Neural cell (in vitro differentiated cells): Measurements from ENCODE around the gene GTF2B. TPM values are rescaled to one million over a fixed set of nuclear protein-coding genes. Genes with fewer than 3 reads are reported as not detected.
"Not testable (repeated sequence)": the region's sequence is repeated elsewhere in the genome, so short reads cannot be mapped to it uniquely, and the experiment has no call there.

ENCODE experiments used
- H2AFZ ChIP-seq: fragments of 200-600, 300-800 bp; sonication (generic), shearing (Covaris generic); 2 replicates; pipeline ENCODE4 v1.6.0; 2014; ENCODE audit warnings: low read depth, mild to moderate bottlenecking, antibody characterized with exemption, low read length, moderate library complexity
- H3F3A ChIP-seq: fragments of 200-600 bp; shearing (Covaris generic); 2 replicates; pipeline ENCODE4 v1.6.1; 2016; ENCODE audit warnings: mild to moderate bottlenecking, moderate library complexity, mixed read lengths, antibody characterized with exemption, low read length; ENCODE audit not compliant: insufficient read depth, poor library complexity, severe bottlenecking
- H3K27ac ChIP-seq: fragments of 200-600, 300-800 bp; sonication (generic), shearing (Covaris generic); 2 replicates; pipeline ENCODE4 v1.5.1; 2014; ENCODE audit warnings: mild to moderate bottlenecking, low read length, moderate library complexity
- H3K27me3 ChIP-seq: fragments of 300-800, 200-600 bp; sonication (generic), shearing (Covaris generic); 2 replicates; pipeline ENCODE4 v1.6.0; 2014; ENCODE audit warnings: mild to moderate bottlenecking, low read depth, low read length, moderate library complexity; ENCODE audit not compliant: insufficient read depth
- H3K36me3 ChIP-seq: fragments of 300-800, 200-600 bp; sonication (generic), shearing (Covaris generic); 2 replicates; pipeline ENCODE4 v1.5.1; 2014; ENCODE audit warnings: mild to moderate bottlenecking, antibody characterized with exemption, low read length, moderate library complexity; ENCODE audit not compliant: insufficient read depth
- H3K4me2 ChIP-seq: fragments of 300-800, 200-600 bp; sonication (generic), shearing (Covaris generic); 2 replicates; pipeline ENCODE4 v1.6.0; 2014; ENCODE audit warnings: mild to moderate bottlenecking, low read length
- H3K4me3 ChIP-seq: fragments of 300-800, 200-600 bp; sonication (generic), shearing (Covaris generic); 2 replicates; pipeline ENCODE4 v1.5.1; 2014; ENCODE audit warnings: mild to moderate bottlenecking, low read length, moderate library complexity
- H3K79me2 ChIP-seq: fragments of 200-600 bp; shearing (Covaris generic); replicated peaks from 2 replicates; pipeline ENCODE4 v1.6.0; 2014; ENCODE audit warnings: mild to moderate bottlenecking, low read length, moderate library complexity; ENCODE audit not compliant: insufficient read depth
- H3K9ac ChIP-seq: fragments of 300-800, 200-600 bp; sonication (generic), shearing (Covaris generic); 2 replicates; pipeline ENCODE4 v1.6.1; 2016; ENCODE audit warnings: mild to moderate bottlenecking, low read length, mixed read lengths
- H3K9me2 ChIP-seq: fragments of 200-600 bp; shearing (Covaris generic); 2 replicates; pipeline ENCODE4 v1.6.1; 2016; ENCODE audit warnings: mild to moderate bottlenecking, low read length, mixed read lengths; ENCODE audit not compliant: insufficient read depth
- H3K9me3 ChIP-seq: fragments of 200-600, 300-800 bp; sonication (generic), shearing (Covaris generic); 2 replicates; pipeline ENCODE4 v1.6.1; 2016; ENCODE audit warnings: mild to moderate bottlenecking, mixed run types, low read length, moderate library complexity, mixed read lengths
- H4K20me1 ChIP-seq: fragments of 200-600 bp; shearing (Covaris generic); 2 replicates; pipeline ENCODE4 v1.6.1; 2016; ENCODE audit warnings: mild to moderate bottlenecking, mixed run types; ENCODE audit not compliant: insufficient read depth
- EP300 ChIP-seq: fragments of 450-650 bp; conservative IDR thresholded peaks from 2 replicates; pipeline ENCODE4 v1.6.1; 2014; ENCODE audit warnings: antibody characterized with exemption, mild to moderate bottlenecking, moderate library complexity; ENCODE audit not compliant: poor library complexity, severe bottlenecking
- EZH2 ChIP-seq: fragments of 200-600, 300-800 bp; shearing (Covaris generic), sonication (generic); IDR thresholded peaks from 2 replicates; pipeline ENCODE4 v1.6.1; 2014; ENCODE audit warnings: antibody characterized with exemption, low read length, borderline replicate concordance, mild to moderate bottlenecking; ENCODE audit not compliant: insufficient read depth, poor library complexity, severe bottlenecking
- MXI1 ChIP-seq: fragments of 450-650 bp; conservative IDR thresholded peaks from 2 replicates; pipeline ENCODE4 v1.6.1; 2014; ENCODE audit warnings: antibody characterized with exemption, mild to moderate bottlenecking; ENCODE audit not compliant: poor library complexity, severe bottlenecking
- POLR2AphosphoS5 ChIP-seq: IDR thresholded peaks from 2 replicates; pipeline ENCODE4 v1.6.1; 2012
- RAD21 ChIP-seq: fragments of 450-650 bp; conservative IDR thresholded peaks from 2 replicates; pipeline ENCODE4 v1.6.1; 2014; ENCODE audit warnings: antibody characterized with exemption, mild to moderate bottlenecking, moderate library complexity
- SMC3 ChIP-seq: fragments of 450-650 bp; conservative IDR thresholded peaks from 2 replicates; pipeline ENCODE4 v1.6.1; 2014; ENCODE audit warnings: antibody characterized with exemption, mild to moderate bottlenecking, moderate library complexity; ENCODE audit not compliant: poor library complexity
- TAF1 ChIP-seq: IDR thresholded peaks from 2 replicates; pipeline ENCODE4 v1.6.1; 2012; ENCODE audit warnings: low read depth
- polyA plus RNA-seq: library from polyadenylated mRNA; depleted of rRNA; stranded (reverse); fragments of >200 nt; gene quantifications from 2 replicates; pipeline ENCODE4 v1.2.3, GENCODE V29; 2014
- TF ChIP-seq, protein P1 (sequence below): IDR thresholded peaks from 2 replicates; pipeline ENCODE4 v1.6.1; 2012; ENCODE audit warnings: borderline replicate concordance
- TF ChIP-seq, protein P2 (sequence below): fragments of 450-650 bp; IDR thresholded peaks from 2 replicates; pipeline ENCODE4 v1.5.1; 2014; ENCODE audit warnings: antibody characterized with exemption, mild to moderate bottlenecking, moderate library complexity; ENCODE audit not compliant: poor library complexity, severe bottlenecking

Gene GTF2B
- polyA plus RNA-seq, 1 donor from 2014 or later, result 129 TPM

DNA sequence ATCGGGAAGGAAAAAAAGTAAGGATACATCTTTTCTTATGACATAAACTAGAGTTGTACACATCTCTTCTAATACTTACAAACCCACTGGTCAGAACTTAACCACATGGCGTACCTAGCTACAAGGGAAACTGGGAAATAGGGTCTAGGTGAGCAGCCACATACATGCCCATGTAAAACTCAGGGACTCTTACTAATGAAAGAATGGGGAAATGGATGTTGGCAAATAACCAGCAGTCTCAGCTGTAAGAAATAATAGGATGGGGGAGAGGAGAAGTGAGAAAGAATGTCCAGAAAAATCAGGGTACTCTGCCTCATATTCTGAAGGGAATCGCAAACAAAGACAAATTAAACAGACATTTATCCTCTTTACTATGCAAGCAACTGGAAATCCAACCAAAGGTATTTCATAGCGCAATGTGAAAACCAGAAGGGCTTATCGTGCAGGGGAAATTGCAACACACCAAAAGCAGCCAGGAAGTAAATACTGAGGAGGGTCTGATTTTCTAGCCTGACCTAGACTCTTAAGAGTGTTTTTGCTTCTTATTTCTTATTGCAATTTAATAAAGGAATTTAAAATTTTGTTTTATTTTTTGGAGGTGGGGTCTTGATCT is 17.5 kb downstream of the GTF2B start:
- Histone ChIP-seq H3K4me2 (no peak overlapping the region), H2AFZ (no peak overlapping the region)

DNA sequence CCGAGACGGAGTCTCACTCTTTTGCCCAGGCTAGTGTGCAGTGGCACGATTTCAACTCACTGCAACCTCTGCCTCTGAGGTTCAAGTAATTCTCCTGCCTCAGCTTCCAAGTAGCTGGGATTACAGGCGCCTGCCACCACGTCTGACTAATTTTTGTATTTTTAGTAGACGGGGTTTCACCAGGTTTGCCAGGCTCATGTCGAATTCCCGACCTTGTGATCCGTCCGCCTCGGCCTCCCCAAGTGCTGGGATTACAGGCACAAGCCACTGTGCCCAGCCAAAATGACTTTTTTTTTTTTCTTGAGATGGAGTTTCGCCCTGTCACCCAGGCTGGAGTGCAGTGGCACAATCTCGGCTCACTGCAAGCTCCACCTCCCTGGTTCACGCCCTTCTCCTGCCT is 21.7 kb downstream of the GTF2B start:
- H3K79me2 ChIP-seq, H2AFZ ChIP-seq, H3K27ac ChIP-seq: not testable (repeated sequence)

More for the DNA sequence above, 17.5 kb downstream of the GTF2B start:
- Histone ChIP-seq H3K9ac (no peak overlapping the region), H3K9me2 (no peaks in the 10 kb centered on the region), H3F3A (no peaks in the 10 kb centered on the region), H3K9me3 (no peaks in the 10 kb centered on the region), H3K27ac (no peak overlapping the region), H3K4me3 (no peak overlapping the region), H4K20me1 (no peaks in the 10 kb centered on the region), H3K79me2 (peaks cover 25% of the 10 kb centered on the region), H3K27me3 (no peaks in the 10 kb centered on the region), H3K36me3 (no peaks in the 10 kb centered on the region)
- TF ChIP-seq MXI1, result no peak
- no peak for TF ChIP-seq SMC3
- TF ChIP-seq POLR2AphosphoS5, result no peak
- no peak for TF ChIP-seq TAF1
- TF ChIP-seq EP300, result no peak
- TF ChIP-seq, protein P1, sequence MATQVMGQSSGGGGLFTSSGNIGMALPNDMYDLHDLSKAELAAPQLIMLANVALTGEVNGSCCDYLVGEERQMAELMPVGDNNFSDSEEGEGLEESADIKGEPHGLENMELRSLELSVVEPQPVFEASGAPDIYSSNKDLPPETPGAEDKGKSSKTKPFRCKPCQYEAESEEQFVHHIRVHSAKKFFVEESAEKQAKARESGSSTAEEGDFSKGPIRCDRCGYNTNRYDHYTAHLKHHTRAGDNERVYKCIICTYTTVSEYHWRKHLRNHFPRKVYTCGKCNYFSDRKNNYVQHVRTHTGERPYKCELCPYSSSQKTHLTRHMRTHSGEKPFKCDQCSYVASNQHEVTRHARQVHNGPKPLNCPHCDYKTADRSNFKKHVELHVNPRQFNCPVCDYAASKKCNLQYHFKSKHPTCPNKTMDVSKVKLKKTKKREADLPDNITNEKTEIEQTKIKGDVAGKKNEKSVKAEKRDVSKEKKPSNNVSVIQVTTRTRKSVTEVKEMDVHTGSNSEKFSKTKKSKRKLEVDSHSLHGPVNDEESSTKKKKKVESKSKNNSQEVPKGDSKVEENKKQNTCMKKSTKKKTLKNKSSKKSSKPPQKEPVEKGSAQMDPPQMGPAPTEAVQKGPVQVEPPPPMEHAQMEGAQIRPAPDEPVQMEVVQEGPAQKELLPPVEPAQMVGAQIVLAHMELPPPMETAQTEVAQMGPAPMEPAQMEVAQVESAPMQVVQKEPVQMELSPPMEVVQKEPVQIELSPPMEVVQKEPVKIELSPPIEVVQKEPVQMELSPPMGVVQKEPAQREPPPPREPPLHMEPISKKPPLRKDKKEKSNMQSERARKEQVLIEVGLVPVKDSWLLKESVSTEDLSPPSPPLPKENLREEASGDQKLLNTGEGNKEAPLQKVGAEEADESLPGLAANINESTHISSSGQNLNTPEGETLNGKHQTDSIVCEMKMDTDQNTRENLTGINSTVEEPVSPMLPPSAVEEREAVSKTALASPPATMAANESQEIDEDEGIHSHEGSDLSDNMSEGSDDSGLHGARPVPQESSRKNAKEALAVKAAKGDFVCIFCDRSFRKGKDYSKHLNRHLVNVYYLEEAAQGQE, result no peak
- TF ChIP-seq, protein P2, sequence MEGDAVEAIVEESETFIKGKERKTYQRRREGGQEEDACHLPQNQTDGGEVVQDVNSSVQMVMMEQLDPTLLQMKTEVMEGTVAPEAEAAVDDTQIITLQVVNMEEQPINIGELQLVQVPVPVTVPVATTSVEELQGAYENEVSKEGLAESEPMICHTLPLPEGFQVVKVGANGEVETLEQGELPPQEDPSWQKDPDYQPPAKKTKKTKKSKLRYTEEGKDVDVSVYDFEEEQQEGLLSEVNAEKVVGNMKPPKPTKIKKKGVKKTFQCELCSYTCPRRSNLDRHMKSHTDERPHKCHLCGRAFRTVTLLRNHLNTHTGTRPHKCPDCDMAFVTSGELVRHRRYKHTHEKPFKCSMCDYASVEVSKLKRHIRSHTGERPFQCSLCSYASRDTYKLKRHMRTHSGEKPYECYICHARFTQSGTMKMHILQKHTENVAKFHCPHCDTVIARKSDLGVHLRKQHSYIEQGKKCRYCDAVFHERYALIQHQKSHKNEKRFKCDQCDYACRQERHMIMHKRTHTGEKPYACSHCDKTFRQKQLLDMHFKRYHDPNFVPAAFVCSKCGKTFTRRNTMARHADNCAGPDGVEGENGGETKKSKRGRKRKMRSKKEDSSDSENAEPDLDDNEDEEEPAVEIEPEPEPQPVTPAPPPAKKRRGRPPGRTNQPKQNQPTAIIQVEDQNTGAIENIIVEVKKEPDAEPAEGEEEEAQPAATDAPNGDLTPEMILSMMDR, result no peak
- no peak for TF ChIP-seq RAD21
- TF ChIP-seq EZH2, result no peak

More for the DNA sequence above, 21.7 kb downstream of the GTF2B start:
- H3K27me3 ChIP-seq, H3K9ac ChIP-seq, H3K9me2 ChIP-seq, H4K20me1 ChIP-seq, H3K4me3 ChIP-seq, H3K36me3 ChIP-seq, H3K9me3 ChIP-seq, H3K4me2 ChIP-seq, H3F3A ChIP-seq: not testable (repeated sequence)
